ENCODE results near the gene DUT. TPM values are rescaled to one million over a fixed set of nuclear protein-coding genes. Genes with fewer than 3 reads are reported as not detected.

DUT gene
- total and polyA plus RNA-seq, 2 experiments from 2014 or later = 78.0 to 149 TPM

DNA sequence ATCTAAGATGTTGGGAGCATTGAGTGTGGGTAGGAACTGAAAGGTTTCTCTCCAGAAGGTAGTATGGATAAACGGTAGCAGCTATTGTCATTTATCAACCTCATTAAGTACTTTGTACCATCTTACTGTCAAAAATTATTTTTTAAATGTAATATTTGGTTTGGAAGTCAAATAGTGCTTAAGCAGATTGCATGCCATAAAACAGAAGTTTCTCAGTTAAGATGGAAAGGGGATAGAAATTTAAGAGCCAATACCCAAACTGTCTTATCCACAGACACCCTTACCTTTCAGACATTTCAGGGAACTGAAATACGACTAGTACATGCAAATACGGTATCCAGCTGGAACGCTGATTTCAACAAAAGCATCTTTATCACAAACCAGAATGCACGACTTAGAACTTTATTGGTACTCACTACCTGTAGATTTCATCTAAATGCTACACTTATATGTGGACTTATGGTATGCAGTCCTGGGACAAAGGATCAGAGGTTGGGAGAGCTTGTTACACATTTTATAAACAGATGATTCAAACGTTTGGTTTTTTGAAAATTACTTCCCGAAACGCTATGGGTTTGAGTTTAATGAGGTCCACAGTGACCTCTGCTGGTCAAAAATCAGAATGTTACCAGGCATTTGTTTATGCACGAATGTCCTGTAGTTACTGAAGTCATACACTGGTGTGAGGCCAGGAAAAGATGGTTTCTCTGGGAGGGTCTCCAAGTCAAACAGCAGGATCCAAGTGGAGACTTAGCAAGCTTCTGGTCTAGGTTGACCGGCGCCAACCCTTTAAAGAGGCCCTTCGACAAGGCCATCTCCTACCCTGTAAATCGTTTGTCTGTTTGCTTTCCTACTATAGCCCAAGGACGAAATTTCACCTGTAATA, 45.7 kb upstream of the DUT start:
- H3K9me3 ChIP-seq (ENCODE audit: low read depth) = no peaks in the 10 kb centered on the region
- no peaks in the 10 kb centered on the region for H3K79me2 ChIP-seq (ENCODE audit: insufficient read depth)
- 13 to 16% methylated on average over 14 of the region's 14 CpGs for WGBS, 2 experiments (ENCODE audit: low coverage in 1 of 2, low lambda C conversion rate in 2 of 2, missing lambda C conversion rate in 2 of 2)
- H3K4me3 ChIP-seq = peak overlapping the region; percentile 67
- H3K4me2 ChIP-seq (ENCODE audit: unreplicated experiment) = peak overlapping the region; percentile 97
- H3K27me3 ChIP-seq (replicated peaks; ENCODE audit: insufficient read depth) = no peaks in the 10 kb centered on the region
- no peaks in the 10 kb centered on the region for H3K9me2 ChIP-seq (ENCODE audit: insufficient read depth)
- H4K20me1 ChIP-seq (ENCODE audit: insufficient read depth) = no peaks in the 10 kb centered on the region
- H2AFZ ChIP-seq = peak overlapping the region; percentile 83
- no peaks in the 10 kb centered on the region for H3F3A ChIP-seq (ENCODE audit: insufficient read depth)
- DNase-seq = peak; percentile 77
- H3K9ac ChIP-seq = peak overlapping the region; percentile 42; the same call in 1 of the 2 replicates
- in situ Hi-C loops (cut with MboI) = loop anchor here (25.0 kb wide), 1 partner anchor 548 kb away; no protein-coding TSS in a partner anchor
- no peak overlapping the region for H3K27ac ChIP-seq
- H3K4me1 ChIP-seq (ENCODE audit: insufficient read depth) = peaks cover 12% of the 10 kb centered on the region
- H3K36me3 ChIP-seq (ENCODE audit: low read depth) = no peaks in the 10 kb centered on the region
- no peak for TF ChIP-seq EZH2phosphoT487 (IDR thresholded peaks at IDR 0.05; ENCODE audit: insufficient read depth, low read depth)
- TF ChIP-seq EZH2 (IDR thresholded peaks at IDR 0.05; ENCODE audit: insufficient read depth, poor library complexity, severe bottlenecking) = no peak

DNA sequence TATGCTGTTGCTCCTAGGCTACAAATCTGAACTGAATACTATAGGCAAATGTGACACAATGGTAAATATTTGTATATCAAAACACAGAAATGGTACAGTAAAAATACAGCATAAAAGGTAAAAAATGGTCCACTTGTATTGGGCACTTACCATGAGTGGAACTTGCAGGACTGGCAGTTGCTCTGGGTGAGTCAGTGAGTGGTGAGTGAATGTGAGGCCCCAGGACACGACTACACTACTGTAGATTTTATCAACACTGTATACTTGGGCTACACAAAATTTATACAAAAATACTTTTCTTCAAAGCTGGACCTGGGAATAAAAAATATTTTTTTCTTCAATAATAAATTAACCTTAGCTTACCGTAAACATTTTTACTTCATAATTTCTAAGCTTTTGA, 41.6 kb upstream of the DUT start:
- in situ Hi-C loops (cut with MboI) = loop anchor here (25.0 kb wide), 1 partner anchor 552 kb away; no protein-coding TSS in a partner anchor
- peak; percentile 33 for DNase-seq
- H3K27me3 ChIP-seq (replicated peaks; ENCODE audit: insufficient read depth) = no peaks in the 10 kb centered on the region
- H3K4me3 ChIP-seq = no peak overlapping the region
- TF ChIP-seq EZH2 (IDR thresholded peaks at IDR 0.05; ENCODE audit: insufficient read depth, poor library complexity, severe bottlenecking) = no peak
- TF ChIP-seq EZH2phosphoT487 (IDR thresholded peaks at IDR 0.05; ENCODE audit: insufficient read depth, low read depth) = no peak
- no peaks in the 10 kb centered on the region for H3K9me3 ChIP-seq (ENCODE audit: low read depth)
- no peaks in the 10 kb centered on the region for H3K36me3 ChIP-seq (ENCODE audit: low read depth)
- H3K4me1 ChIP-seq (ENCODE audit: insufficient read depth) = peaks cover 12% of the 10 kb centered on the region
- H3K79me2 ChIP-seq (ENCODE audit: insufficient read depth) = no peaks in the 10 kb centered on the region
- no peak overlapping the region for H2AFZ ChIP-seq
- no peak overlapping the region for H3K9ac ChIP-seq
- H3K4me2 ChIP-seq (ENCODE audit: unreplicated experiment) = no peak overlapping the region
- no peaks in the 10 kb centered on the region for H3F3A ChIP-seq (ENCODE audit: insufficient read depth)
- 63% methylated on average over 2 of the region's 2 CpGs for WGBS, 2 experiments (ENCODE audit: low coverage in 1 of 2, low lambda C conversion rate in 2 of 2, missing lambda C conversion rate in 2 of 2)
- no peaks in the 10 kb centered on the region for H3K9me2 ChIP-seq (ENCODE audit: insufficient read depth)
- no peaks in the 10 kb centered on the region for H4K20me1 ChIP-seq (ENCODE audit: insufficient read depth)
- no peak overlapping the region for H3K27ac ChIP-seq

DNA sequence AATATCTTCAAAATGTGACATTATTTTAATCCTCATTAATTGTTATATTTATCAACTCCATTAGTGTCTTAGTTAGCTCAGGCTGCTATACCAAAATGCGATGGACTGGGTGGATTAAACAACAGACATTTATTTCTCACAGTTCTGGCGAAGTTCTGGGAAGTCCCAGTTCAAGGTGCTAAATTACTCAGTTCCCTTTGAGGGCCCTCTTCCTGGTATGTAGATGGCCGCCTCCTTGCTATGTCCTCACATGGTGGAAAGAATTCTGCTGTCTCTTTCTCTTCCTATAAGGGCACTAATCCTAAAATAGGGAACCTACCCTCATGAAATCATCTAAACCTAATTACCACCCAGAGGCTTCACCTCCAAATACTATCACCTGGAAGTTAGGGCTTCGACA, 38.8 kb upstream of the DUT start:
- H3K27ac ChIP-seq = no peak overlapping the region
- H3K36me3 ChIP-seq (ENCODE audit: low read depth) = no peaks in the 10 kb centered on the region
- H2AFZ ChIP-seq = no peak overlapping the region
- WGBS, 2 experiments (ENCODE audit: low coverage in 1 of 2, low lambda C conversion rate in 2 of 2, missing lambda C conversion rate in 2 of 2) = 75 to 80% methylated on average over 4 of the region's 4 CpGs
- H3K4me2 ChIP-seq (ENCODE audit: unreplicated experiment) = no peak overlapping the region
- H3K9ac ChIP-seq = no peak overlapping the region
- no peak for DNase-seq
- no peaks in the 10 kb centered on the region for H3K9me3 ChIP-seq (ENCODE audit: low read depth)
- in situ Hi-C loops (cut with MboI) = loop anchor here (25.0 kb wide), 1 partner anchor 555 kb away; no protein-coding TSS in a partner anchor
- H3K9me2 ChIP-seq (ENCODE audit: insufficient read depth) = no peaks in the 10 kb centered on the region
- H3K79me2 ChIP-seq (ENCODE audit: insufficient read depth) = no peaks in the 10 kb centered on the region
- H3K4me1 ChIP-seq (ENCODE audit: insufficient read depth) = peaks cover 7% of the 10 kb centered on the region; the same call in 1 of the 2 replicates
- H3K4me3 ChIP-seq = no peak overlapping the region
- H3K27me3 ChIP-seq (replicated peaks; ENCODE audit: insufficient read depth) = no peaks in the 10 kb centered on the region
- H3F3A ChIP-seq (ENCODE audit: insufficient read depth) = no peaks in the 10 kb centered on the region
- no peak for TF ChIP-seq EZH2phosphoT487 (IDR thresholded peaks at IDR 0.05; ENCODE audit: insufficient read depth, low read depth)
- TF ChIP-seq EZH2 (IDR thresholded peaks at IDR 0.05; ENCODE audit: insufficient read depth, poor library complexity, severe bottlenecking) = no peak
- H4K20me1 ChIP-seq (ENCODE audit: insufficient read depth) = no peaks in the 10 kb centered on the region

DNA sequence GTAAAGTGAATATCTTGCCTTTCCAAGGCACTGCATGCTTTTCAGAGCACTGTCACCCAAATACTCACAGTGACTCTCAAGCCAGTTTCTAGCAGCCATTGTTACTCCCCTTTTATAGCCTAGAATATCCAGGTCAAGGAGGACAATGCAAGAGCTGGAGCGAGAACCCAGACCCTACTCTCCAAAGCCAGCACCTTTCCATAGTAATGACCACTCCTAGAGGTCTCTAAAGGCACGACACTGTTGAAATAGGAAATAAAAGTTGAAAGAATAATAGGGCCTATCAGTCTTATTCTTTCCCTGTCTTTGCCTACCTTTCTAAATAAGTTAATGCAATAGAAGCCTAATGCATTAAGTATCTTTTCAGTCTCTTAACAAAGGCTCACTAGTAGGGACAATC, 33.6 kb upstream of the DUT start:
- H3K36me3 ChIP-seq (ENCODE audit: low read depth) = no peaks in the 10 kb centered on the region
- H3K4me2 ChIP-seq (ENCODE audit: unreplicated experiment) = no peak overlapping the region
- no peak overlapping the region for H3K9ac ChIP-seq
- in situ Hi-C loops (cut with MboI) = loop anchor here (25.0 kb wide), 1 partner anchor 560 kb away; no protein-coding TSS in a partner anchor
- WGBS, 2 experiments (ENCODE audit: low coverage in 1 of 2, low lambda C conversion rate in 2 of 2, missing lambda C conversion rate in 2 of 2) = 66 to 82% methylated on average over 2 of the region's 2 CpGs
- TF ChIP-seq EZH2phosphoT487 (IDR thresholded peaks at IDR 0.05; ENCODE audit: insufficient read depth, low read depth) (no peak), EZH2 (IDR thresholded peaks at IDR 0.05; ENCODE audit: insufficient read depth, poor library complexity, severe bottlenecking) (no peak)
- H3K27ac ChIP-seq = no peak overlapping the region
- H3F3A ChIP-seq (ENCODE audit: insufficient read depth) = no peaks in the 10 kb centered on the region
- H3K4me1 ChIP-seq (ENCODE audit: insufficient read depth) = no peaks in the 10 kb centered on the region
- no peaks in the 10 kb centered on the region for H3K27me3 ChIP-seq (replicated peaks; ENCODE audit: insufficient read depth)
- no peaks in the 10 kb centered on the region for H3K9me2 ChIP-seq (ENCODE audit: insufficient read depth)
- no peak overlapping the region for H2AFZ ChIP-seq
- H3K4me3 ChIP-seq = no peak overlapping the region
- no peaks in the 10 kb centered on the region for H3K79me2 ChIP-seq (ENCODE audit: insufficient read depth)
- no peaks in the 10 kb centered on the region for H4K20me1 ChIP-seq (ENCODE audit: insufficient read depth)
- H3K9me3 ChIP-seq (ENCODE audit: low read depth) = no peaks in the 10 kb centered on the region
- no peak for DNase-seq
